HL-60 (cell line): ENCODE measurements around the gene MLYCD.

Source experiments
- DNase-seq, 2 experiments: peaks; one replicate each; pipeline ENCODE4 v3.0.0-alpha.2; 2010 to 2020; ENCODE audit warnings: low read depth in 1 of 2, low spot score in 1 of 2
- H3K27ac ChIP-seq: fragments of 250-450 bp; sonication (Bioruptor Pico); replicated peaks from 2 replicates; pipeline ENCODE4 v1.5.1; 2020; ENCODE audit warnings: mild to moderate bottlenecking, moderate library complexity
- H3K27me3 ChIP-seq: fragments of 250-450 bp; sonication (Bioruptor Pico); 2 replicates; pipeline ENCODE4 v1.5.1; 2021; ENCODE audit warnings: mild to moderate bottlenecking, moderate library complexity; ENCODE audit not compliant: insufficient read depth, poor library complexity, severe bottlenecking
- H3K4me3 ChIP-seq: replicated peaks from 2 replicates; pipeline ENCODE4 v1.5.1; 2011; ENCODE audit warnings: mild to moderate bottlenecking, control low read depth, low read length; ENCODE audit not compliant: insufficient read depth
- CTCF ChIP-seq: IDR thresholded peaks from one replicate; pipeline ENCODE4 v1.5.1; 2011; ENCODE audit warnings: low read length, control low read depth, inconsistent platforms; ENCODE audit not compliant: insufficient read depth
- GABPA ChIP-seq: IDR thresholded peaks from 2 replicates; pipeline ENCODE4 v1.6.1; 2012; ENCODE audit warnings: low read depth
- POLR2AphosphoS5 ChIP-seq: IDR thresholded peaks from 2 replicates; pipeline ENCODE4 v1.6.1; 2012; ENCODE audit warnings: low read depth
- REST ChIP-seq: IDR thresholded peaks from 2 replicates; pipeline ENCODE4 v1.6.1; 2012; ENCODE audit warnings: low read depth; ENCODE audit not compliant: insufficient replicate concordance
- SPI1 ChIP-seq: IDR thresholded peaks from 2 replicates; pipeline ENCODE4 v1.6.1; 2012; ENCODE audit warnings: low read depth, mild to moderate bottlenecking, borderline replicate concordance

Gene MLYCD

DNA sequence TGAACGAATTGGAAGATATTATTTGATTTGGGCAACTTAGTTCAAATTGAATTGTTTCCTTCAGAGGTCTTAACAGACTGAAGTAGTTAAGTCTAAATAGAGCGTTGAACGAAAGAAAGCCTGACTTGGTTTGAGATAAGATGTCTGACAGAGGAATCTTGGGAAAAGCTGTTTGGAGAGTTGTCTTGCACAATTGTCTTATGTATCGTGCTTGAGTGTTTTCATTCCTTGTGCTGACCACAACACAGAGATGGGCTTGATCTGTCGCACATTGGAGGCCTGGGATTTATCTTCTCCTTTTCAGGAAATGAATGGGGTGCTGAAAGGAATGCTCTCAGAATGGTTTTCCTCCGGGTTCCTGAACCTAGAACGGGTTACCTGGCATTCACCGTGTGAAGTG is 7.8 kb downstream of the MLYCD start:
- DNase-seq, result no peak
- TF ChIP-seq CTCF (no peak), REST (no peak), SPI1 (no peak), POLR2AphosphoS5 (no peak), GABPA (no peak)
- no peaks in the 10 kb centered on the region for H3K27me3 ChIP-seq
- H3K27ac ChIP-seq, result no peak overlapping the region
- no peak overlapping the region for H3K4me3 ChIP-seq

DNA sequence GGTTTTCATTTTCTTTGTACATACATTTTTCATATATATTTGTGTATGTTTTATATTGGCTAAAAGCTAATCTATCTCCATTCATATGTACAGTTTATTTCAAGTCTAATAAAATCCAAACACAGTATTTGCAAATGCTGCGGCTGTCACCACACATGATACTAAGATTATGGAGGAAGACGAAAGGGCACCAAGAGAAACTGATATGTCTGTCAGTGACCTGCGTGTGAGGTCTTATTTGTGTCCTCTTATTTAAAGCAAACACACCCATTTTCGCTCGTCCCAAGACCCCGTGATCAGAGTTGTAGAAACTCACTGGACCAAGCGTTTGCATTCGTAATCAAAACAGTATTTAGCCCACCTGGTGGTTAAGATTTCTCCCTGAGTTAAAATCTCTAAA is 8.2 kb downstream of the MLYCD start:
- Histone ChIP-seq H3K27me3 (no peaks in the 10 kb centered on the region), H3K27ac (no peak overlapping the region), H3K4me3 (no peak overlapping the region)
- no peak for TF ChIP-seq GABPA
- no peak for TF ChIP-seq POLR2AphosphoS5
- DNase-seq, result no peak

DNA sequence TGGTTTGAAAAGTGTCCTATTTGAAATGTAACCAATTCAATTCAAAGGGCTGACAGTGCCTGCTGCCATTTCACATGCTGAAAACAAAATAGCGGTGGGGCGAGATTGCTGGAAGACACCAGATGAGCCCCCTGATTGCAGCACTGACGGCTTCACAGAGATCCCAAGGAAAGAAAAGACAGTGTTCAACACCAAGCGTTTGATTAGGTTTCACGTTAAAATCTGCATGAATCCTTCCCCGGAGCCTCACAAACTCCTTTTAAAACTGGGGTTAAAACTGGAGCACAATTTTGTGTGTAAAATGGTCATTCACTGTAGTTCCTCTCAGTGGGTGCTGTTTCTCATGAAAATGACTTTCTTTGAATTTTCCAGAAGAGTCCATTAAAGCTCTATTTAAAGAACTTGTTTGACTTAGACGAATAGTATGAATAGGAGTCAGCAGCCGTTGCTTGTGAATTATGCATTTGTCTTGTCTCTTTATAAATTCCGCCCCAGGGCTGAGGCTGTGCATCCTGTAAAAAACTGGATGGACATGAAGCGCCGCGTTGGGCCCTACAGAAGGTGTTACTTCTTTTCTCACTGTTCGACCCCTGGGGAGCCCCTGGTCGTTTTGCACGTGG is 8.8 kb downstream of the MLYCD start:
- H3K4me3 ChIP-seq, result no peak overlapping the region
- H3K27me3 ChIP-seq, result no peaks in the 10 kb centered on the region
- H3K27ac ChIP-seq, result no peak overlapping the region
- DNase-seq, result no peak
- TF ChIP-seq SPI1 (no peak), GABPA (no peak), POLR2AphosphoS5 (no peak), CTCF (no peak), REST (no peak)

DNA sequence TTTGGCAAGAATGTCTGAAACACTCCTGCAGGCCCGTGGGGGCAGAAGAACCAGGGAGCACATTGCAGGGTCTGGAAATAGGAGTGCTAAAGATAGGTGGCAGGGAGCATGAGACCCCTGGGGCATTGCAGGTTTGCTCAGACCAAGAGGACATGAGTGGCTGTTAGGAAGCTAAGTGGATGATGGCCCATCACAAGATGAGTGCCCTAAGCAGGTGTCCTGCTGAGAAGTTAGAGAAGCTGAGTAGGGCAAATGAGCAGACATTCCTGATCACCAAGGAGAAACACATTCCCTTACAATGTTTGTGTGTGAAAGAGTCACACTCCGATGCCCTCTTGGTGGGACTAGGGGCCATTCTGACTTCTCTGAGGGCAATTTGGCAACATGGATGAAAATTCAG is 9.9 kb downstream of the MLYCD start:
- H3K27ac ChIP-seq, result no peak overlapping the region
- TF ChIP-seq SPI1, result no peak
- no peak for TF ChIP-seq POLR2AphosphoS5
- no peak for TF ChIP-seq REST
- TF ChIP-seq GABPA, result no peak
- TF ChIP-seq CTCF, result no peak
- no peak overlapping the region for H3K4me3 ChIP-seq
- H3K27me3 ChIP-seq, result no peaks in the 10 kb centered on the region
- no peak for DNase-seq
